GM12878 (cell line): Measurements from ENCODE around the gene FGGY.

Source experiments
- BHLHE40 ChIP-seq, 2 experiments: fragments of 450-650 bp in 1 of 2; IDR thresholded peaks; 2 replicates each; pipeline ENCODE4 v1.6.1; 2011 to 2017; ENCODE audit warnings: low read depth in 2 of 2, borderline replicate concordance in 1 of 2, improper control_type of control experiment in 1 of 2, low read length in 1 of 2, mild to moderate bottlenecking in 1 of 2
- CTCF ChIP-seq, 3 experiments: IDR thresholded peaks in 2 of 3; conservative IDR thresholded peaks in 1 of 3; 2 replicates each; pipeline ENCODE4 v1.5.1; 2011; ENCODE audit warnings: low read depth in 3 of 3, low read length in 3 of 3, mild to moderate bottlenecking in 3 of 3, control low read depth in 2 of 3, moderate library complexity in 2 of 3, inconsistent platforms in 1 of 3, mixed read lengths in 1 of 3; ENCODE audit not compliant: control insufficient read depth in 2 of 3, insufficient read depth in 1 of 3; ENCODE audit errors: extremely low read depth in 1 of 3
- IRF3 ChIP-seq: fragments of 450-650 bp; IDR thresholded peaks from 2 replicates; pipeline ENCODE4 v1.6.1; 2014; ENCODE audit warnings: mild to moderate bottlenecking
- JUND ChIP-seq: IDR thresholded peaks from 2 replicates; pipeline ENCODE4 v1.6.1; 2012; ENCODE audit warnings: low read depth, mild to moderate bottlenecking, low read length, improper control_type of control experiment, moderate library complexity
- MYC ChIP-seq: IDR thresholded peaks from 2 replicates; pipeline ENCODE4 v1.6.1; 2011; ENCODE audit warnings: mild to moderate bottlenecking, low read length, moderate library complexity, inconsistent platforms; ENCODE audit not compliant: insufficient read depth, insufficient replicate concordance, insufficient read length, severe bottlenecking
- NFIC ChIP-seq: IDR thresholded peaks from 2 replicates; pipeline ENCODE4 v1.6.1; 2012; ENCODE audit warnings: low read depth, mild to moderate bottlenecking, inconsistent platforms, low read length, moderate library complexity
- POLR2A ChIP-seq: IDR thresholded peaks from 2 replicates; pipeline ENCODE4 v1.6.1; 2011; ENCODE audit warnings: low read depth, mild to moderate bottlenecking, low read length
- POLR2AphosphoS5 ChIP-seq: IDR thresholded peaks from 2 replicates; pipeline ENCODE4 v1.6.1; 2011; ENCODE audit warnings: mild to moderate bottlenecking, low read length, inconsistent platforms
- SIN3A ChIP-seq: IDR thresholded peaks from 2 replicates; pipeline ENCODE4 v1.6.1; 2012; ENCODE audit warnings: low read depth, low read length, improper control_type of control experiment
- SP1 ChIP-seq: IDR thresholded peaks from one replicate; pipeline ENCODE4 v1.6.1; 2011; ENCODE audit warnings: low read depth, low read length
- STAT3 ChIP-seq: IDR thresholded peaks from 2 replicates; pipeline ENCODE4 v1.6.1; 2011; ENCODE audit warnings: low read depth, low read length, improper control_type of control experiment
- TCF12 ChIP-seq: IDR thresholded peaks from 2 replicates; pipeline ENCODE4 v1.6.1; 2011; ENCODE audit warnings: low read depth, mild to moderate bottlenecking, low read length
- ZNF687 ChIP-seq: fragments of 450-650 bp; IDR thresholded peaks from 2 replicates; pipeline ENCODE4 v1.6.1; 2017; ENCODE audit warnings: mild to moderate bottlenecking, moderate library complexity
- ZZZ3 ChIP-seq: IDR thresholded peaks from 2 replicates; pipeline ENCODE4 v1.6.1; 2011; ENCODE audit warnings: low read depth; ENCODE audit not compliant: control insufficient read depth, insufficient read length

- no peak for TF ChIP-seq ZNF687
- TF ChIP-seq CTCF (IDR thresholded peaks at IDR 0.05 in 2 of 3, conservative IDR thresholded peaks at IDR 0.05 in 1 of 3; ENCODE audit: control insufficient read depth in 2 of 3, extremely low read depth in 1 of 3, insufficient read depth in 1 of 3, low read depth in 3 of 3, low read length in 3 of 3) = no peak
- TF ChIP-seq SP1 = no peak
- TF ChIP-seq ZZZ3 = no peak
- TF ChIP-seq IRF3 = no peak
- no peak for TF ChIP-seq TCF12
- no peak for TF ChIP-seq BHLHE40 (IDR thresholded peaks at IDR 0.05; ENCODE audit: borderline replicate concordance in 1 of 2, low read depth in 2 of 2, low read length in 1 of 2)
- TF ChIP-seq STAT3 = no peak
- no peak for TF ChIP-seq POLR2AphosphoS5
- no peak for TF ChIP-seq POLR2A
- no peak for TF ChIP-seq JUND
- no peak for TF ChIP-seq NFIC
- no peak for TF ChIP-seq SIN3A
- TF ChIP-seq MYC = no peak
These were observed 3.7 kb upstream of the FGGY start for GRCh38 chr1:59293206-59293605.
